GM21723 (cell line): ENCODE measurements around the gene NANOS1.
"Not testable (repeated sequence)": the region's sequence is repeated elsewhere in the genome, so short reads cannot be mapped to it uniquely, and the experiment has no call there.

Experiments used
- ATAC-seq: cut with Tn5 transposase; IDR thresholded peaks from one replicate; pipeline ENCODE4 v1.9.1; 2021; ENCODE audit warnings: mild to moderate bottlenecking, moderate library complexity; ENCODE audit not compliant: unreplicated experiment

The NANOS1 gene

GRCh38 chr10:119006451-119007210 lies 22.9 kb upstream of the NANOS1 start:
- ATAC-seq, result no peak

- no peak for ATAC-seq
Measured at GRCh38 chr10:119007211-119007574, 22.3 kb upstream of the NANOS1 start.

GRCh38 chr10:119020627-119020946 lies 8.9 kb upstream of the NANOS1 start:
- ATAC-seq, result no peak

- no peak for ATAC-seq
Measured at GRCh38 chr10:119022846-119023552, 6.5 kb upstream of the NANOS1 start.

GRCh38 chr10:119023553-119023868 lies 6.0 kb upstream of the NANOS1 start:
- ATAC-seq, result no peak

GRCh38 chr10:119024882-119025281 lies 4.6 kb upstream of the NANOS1 start:
- ATAC-seq, result no peak

- ATAC-seq, result no peak
Measured at GRCh38 chr10:119025336-119025735, 4.2 kb upstream of the NANOS1 start.

GRCh38 chr10:119025776-119026175 lies 3.7 kb upstream of the NANOS1 start:
- ATAC-seq, result no peak

- ATAC-seq, result no peak
Measured at GRCh38 chr10:119026301-119027110, 3.0 kb upstream of the NANOS1 start.

GRCh38 chr10:119028445-119028899 lies 1.0 kb upstream of the NANOS1 start:
- not testable (repeated sequence) for ATAC-seq

GRCh38 chr10:119028900-119029612 lies 458 bp upstream of the NANOS1 start:
- ATAC-seq, result peak; percentile 59

- peak; percentile 60 for ATAC-seq
Measured at GRCh38 chr10:119030421-119031250, 1.1 kb downstream of the NANOS1 start.

GRCh38 chr10:119031496-119032059 lies 2.1 kb downstream of the NANOS1 start:
- no peak for ATAC-seq

GRCh38 chr10:119039161-119039560 lies 9.6 kb downstream of the NANOS1 start:
- ATAC-seq, result no peak

- ATAC-seq, result no peak
Measured at GRCh38 chr10:119041326-119041725, 11.8 kb downstream of the NANOS1 start.

GRCh38 chr10:119042169-119042568 lies 12.7 kb downstream of the NANOS1 start:
- no peak for ATAC-seq

GRCh38 chr10:119045561-119045960 lies 16.0 kb downstream of the NANOS1 start:
- no peak for ATAC-seq

GRCh38 chr10:119049361-119049760 lies 19.8 kb downstream of the NANOS1 start:
- ATAC-seq, result no peak

- ATAC-seq, result no peak
Measured at GRCh38 chr10:119049777-119050176, 20.3 kb downstream of the NANOS1 start.

- no peak for ATAC-seq
Measured at GRCh38 chr10:119051775-119052174, 22.3 kb downstream of the NANOS1 start.
